Osteocyte (in vitro differentiated cells): Measurements from ENCODE around the gene SLC12A6. TPM values are rescaled to one million over a fixed set of nuclear protein-coding genes. Genes with fewer than 3 reads are reported as not detected.

Experiments
- DNase-seq: peaks from one replicate; pipeline ENCODE4 v3.0.0; 2021; ENCODE audit warnings: mixed read lengths; ENCODE audit not compliant: unreplicated experiment; ENCODE audit errors: extremely low spot score
- H3K27ac Mint-ChIP-seq: one replicate; pipeline ENCODE4 v1.8.0; 2021; ENCODE audit warnings: mild to moderate bottlenecking, mixed read lengths; ENCODE audit not compliant: unreplicated experiment
- H3K27me3 Mint-ChIP-seq: one replicate; pipeline ENCODE4 v1.8.0; 2021; ENCODE audit warnings: mixed read lengths; ENCODE audit not compliant: unreplicated experiment
- H3K36me3 Mint-ChIP-seq: one replicate; pipeline ENCODE4 v1.8.0; 2021; ENCODE audit warnings: mixed read lengths; ENCODE audit not compliant: unreplicated experiment
- H3K4me1 Mint-ChIP-seq: one replicate; pipeline ENCODE4 v1.8.0; 2021; ENCODE audit warnings: mixed read lengths; ENCODE audit not compliant: unreplicated experiment
- H3K4me3 Mint-ChIP-seq: one replicate; pipeline ENCODE4 v1.8.0; 2021; ENCODE audit warnings: mild to moderate bottlenecking, moderate library complexity, mixed read lengths; ENCODE audit not compliant: unreplicated experiment
- H3K9me3 Mint-ChIP-seq: one replicate; pipeline ENCODE4 v1.8.0; 2021; ENCODE audit warnings: mixed read lengths; ENCODE audit not compliant: unreplicated experiment
- CTCF ChIP-seq: fragments of 200-600 bp; sonication (generic); IDR thresholded peaks from 2 replicates; pipeline ENCODE4 v1.5.0; 2021; ENCODE audit warnings: antibody characterized with exemption, mild to moderate bottlenecking, moderate library complexity
- total RNA-seq: library from RNA; stranded (reverse); gene quantifications from 2 replicates; pipeline ENCODE4 v1.2.1, GENCODE V29; 2021

The SLC12A6 gene
- total RNA-seq, 1 donor from 2014 or later = 52.3 TPM

GRCh38 chr15:34365836-34366235, 28.3 kb upstream of the SLC12A6 start:
- H3K36me3 Mint-ChIP-seq = peaks cover 9% of the 10 kb centered on the region

DNA sequence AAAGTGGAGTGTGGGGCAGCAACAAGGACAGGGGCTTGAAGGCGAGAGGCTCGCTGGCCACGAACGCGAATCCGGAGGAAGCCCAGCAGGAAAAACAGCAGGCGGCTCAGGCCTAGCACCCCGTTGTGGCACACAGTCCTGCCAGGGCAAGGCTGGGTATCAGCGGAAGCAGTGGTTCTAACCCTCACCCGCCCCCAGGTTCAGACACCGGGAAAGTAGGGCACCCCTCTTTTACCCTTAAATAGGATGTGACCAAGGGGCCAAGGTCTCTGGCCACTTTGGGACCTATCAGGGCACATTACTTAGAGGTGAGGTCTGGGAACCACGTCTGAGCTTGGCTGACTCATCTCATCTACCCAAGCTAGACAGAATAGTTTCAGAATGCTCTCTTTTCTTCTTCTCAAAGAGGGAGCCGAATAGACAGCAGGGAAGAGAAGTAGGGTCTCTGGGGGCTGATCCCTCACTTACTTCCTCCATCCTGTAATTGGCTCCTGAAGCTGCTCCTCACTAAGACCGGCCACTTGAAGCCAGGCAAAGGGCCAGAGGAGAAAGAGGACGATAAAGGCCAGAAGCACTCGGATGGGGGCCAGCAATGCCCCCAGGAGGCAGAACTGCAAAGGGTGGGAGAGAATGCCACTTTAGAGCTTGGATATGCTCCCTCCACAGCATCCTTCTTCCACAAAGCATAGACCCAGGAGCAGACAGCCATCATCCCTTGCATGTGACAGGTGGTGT, 27.7 kb upstream of the SLC12A6 start:
- Mint-ChIP-seq H3K27ac (peak overlapping the region; percentile 63), H3K4me1 (peaks cover 28% of the 10 kb centered on the region), H3K9me3 (no peaks in the 10 kb centered on the region), H3K36me3 (peaks cover 10% of the 10 kb centered on the region), H3K27me3 (no peaks in the 10 kb centered on the region), H3K4me3 (peak overlapping the region; percentile 97)
- TF ChIP-seq CTCF = no peak
- DNase-seq = no peak

More at GRCh38 chr15:34365836-34366235, 28.3 kb upstream of the SLC12A6 start:
- Mint-ChIP-seq H3K4me3 (peak overlapping the region; percentile 97), H3K4me1 (peaks cover 28% of the 10 kb centered on the region), H3K27me3 (no peaks in the 10 kb centered on the region), H3K9me3 (no peaks in the 10 kb centered on the region), H3K27ac (peak overlapping the region; percentile 63)
- TF ChIP-seq CTCF = no peak
- no peak for DNase-seq

DNA sequence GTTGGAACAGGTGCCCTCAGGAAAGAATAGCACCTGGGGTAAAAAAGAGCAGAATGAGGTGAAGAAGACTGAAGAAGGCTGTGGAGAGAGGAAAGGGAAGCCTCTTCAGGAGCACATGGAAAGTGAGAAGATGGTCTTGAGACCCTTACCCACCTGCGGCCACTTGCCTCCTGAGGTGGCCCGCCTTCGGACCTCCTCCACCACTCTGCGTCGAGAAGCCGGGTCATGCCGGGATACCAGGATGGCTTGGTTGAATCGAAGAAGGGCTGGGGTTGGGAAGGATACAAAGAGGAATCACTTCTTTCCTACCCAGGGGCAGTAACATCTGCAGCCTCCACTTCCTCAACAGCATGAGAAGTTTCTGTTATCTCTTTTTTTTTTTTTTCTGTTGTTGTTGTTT, 26.5 kb upstream of the SLC12A6 start:
- no peak for TF ChIP-seq CTCF
- H3K4me1 Mint-ChIP-seq = peaks cover 29% of the 10 kb centered on the region
- H3K36me3 Mint-ChIP-seq = peaks cover 18% of the 10 kb centered on the region
- H3K9me3 Mint-ChIP-seq = no peaks in the 10 kb centered on the region
- H3K27me3 Mint-ChIP-seq = no peaks in the 10 kb centered on the region
- H3K4me3 Mint-ChIP-seq = no peak overlapping the region
- H3K27ac Mint-ChIP-seq = no peak overlapping the region
- DNase-seq = no peak

- DNase-seq = no peak
- Mint-ChIP-seq H3K36me3 (peaks cover 26% of the 10 kb centered on the region), H3K4me1 (peaks cover 21% of the 10 kb centered on the region), H3K27ac (no peak overlapping the region), H3K9me3 (no peaks in the 10 kb centered on the region), H3K27me3 (no peaks in the 10 kb centered on the region), H3K4me3 (no peak overlapping the region)
- TF ChIP-seq CTCF = no peak
Observed at GRCh38 chr15:34362047-34362773, 24.6 kb upstream of the SLC12A6 start.

DNA sequence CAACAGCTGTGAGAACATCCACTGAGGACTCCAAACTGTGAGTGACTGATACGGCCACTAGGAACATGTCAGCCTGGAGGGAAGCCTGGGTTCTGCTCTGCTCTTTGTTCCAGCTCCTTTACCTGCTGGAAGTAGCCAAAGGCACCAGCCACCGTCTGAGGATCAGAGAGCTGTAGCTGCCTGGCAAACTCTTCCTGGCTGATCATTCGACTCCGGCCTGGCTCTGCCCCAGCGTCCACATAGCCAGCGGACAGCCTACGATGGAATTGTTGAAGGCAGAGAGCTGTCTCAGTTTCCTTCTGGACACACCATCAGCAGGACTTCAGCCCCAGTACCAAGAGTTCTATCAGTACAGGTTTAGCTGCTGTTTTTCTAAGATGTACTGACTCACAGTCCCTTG, 23.7 kb upstream of the SLC12A6 start:
- peaks cover 19% of the 10 kb centered on the region for H3K4me1 Mint-ChIP-seq
- TF ChIP-seq CTCF = no peak
- H3K36me3 Mint-ChIP-seq = peaks cover 29% of the 10 kb centered on the region

More for the DNA sequence above, 23.7 kb upstream of the SLC12A6 start:
- no peak for DNase-seq
- Mint-ChIP-seq H3K4me3 (no peak overlapping the region), H3K9me3 (no peaks in the 10 kb centered on the region), H3K27me3 (no peaks in the 10 kb centered on the region), H3K27ac (no peak overlapping the region)
